ENCODE results near the gene RSU1. TPM values are rescaled to one million over a fixed set of nuclear protein-coding genes. Genes with fewer than 3 reads are reported as not detected.

The RSU1 gene
- total RNA-seq, 2 experiments from 2014 or later, result 38.4 to 62.8 TPM

- intact Hi-C loops (cut with DNase I, micrococcal nuclease), result loop anchor here in 1 of 2 experiments (5.0 kb wide), 1 partner anchor 52 kb away; no protein-coding TSS in a partner anchor
- ChIA-PET CTCF (no interaction called here), POLR2A (no interaction called here)
- Mint-ChIP-seq H3K27me3 (no peaks in the 10 kb centered on the region), H3K4me1 (no peaks in the 10 kb centered on the region), H3K9me3 (ENCODE audit: low read depth) (no peaks in the 10 kb centered on the region), H3K4me3 (no peak overlapping the region), H3K27ac (no peak overlapping the region), H3K36me3 (ENCODE audit: low read depth) (peaks cover 1% of the 10 kb centered on the region)
- no peak for ATAC-seq
- no peak for DNase-seq
Measured at GRCh38 chr10:16640153-16640552, 177.1 kb downstream of the RSU1 start.

- no peak overlapping the region for H3K4me3 Mint-ChIP-seq
- no peak for DNase-seq
- no peak for ATAC-seq
- CTCF ChIA-PET, result interaction anchor here (1.0 kb wide), 1 partner anchor 10 kb away, joined by 3 read pairs; no protein-coding TSS in a partner anchor
- no peaks in the 10 kb centered on the region for H3K4me1 Mint-ChIP-seq
- intact Hi-C loops (cut with DNase I, micrococcal nuclease), result no loop called here
- H3K9me3 Mint-ChIP-seq (ENCODE audit: low read depth), result no peaks in the 10 kb centered on the region
- H3K27me3 Mint-ChIP-seq, result no peaks in the 10 kb centered on the region
- H3K27ac Mint-ChIP-seq, result no peak overlapping the region
- POLR2A ChIA-PET, result no interaction called here
- peaks cover 1% of the 10 kb centered on the region for H3K36me3 Mint-ChIP-seq (ENCODE audit: low read depth)
Measured at GRCh38 chr10:16639471-16639870, 177.8 kb downstream of the RSU1 start.

- ChIA-PET POLR2A (no interaction called here), CTCF (interaction anchor here (1.1 kb wide), 1 partner anchor 12 kb away, joined by 3 read pairs; no protein-coding TSS in a partner anchor)
- peaks cover 13% of the 10 kb centered on the region for H3K36me3 Mint-ChIP-seq (ENCODE audit: low read depth)
- intact Hi-C loops (cut with DNase I, micrococcal nuclease), result no loop called here
- DNase-seq, result no peak
- H3K27me3 Mint-ChIP-seq, result no peaks in the 10 kb centered on the region
- no peaks in the 10 kb centered on the region for H3K9me3 Mint-ChIP-seq (ENCODE audit: low read depth)
- H3K4me1 Mint-ChIP-seq, result no peaks in the 10 kb centered on the region
- H3K27ac Mint-ChIP-seq, result no peak overlapping the region
- no peak overlapping the region for H3K4me3 Mint-ChIP-seq
- ATAC-seq, result no peak
Measured at GRCh38 chr10:16632996-16633395, 184.2 kb downstream of the RSU1 start.

GRCh38 chr10:16626697-16627096 lies 190.5 kb downstream of the RSU1 start:
- H3K9me3 Mint-ChIP-seq (ENCODE audit: low read depth), result peaks cover 13% of the 10 kb centered on the region
- H3K4me1 Mint-ChIP-seq, result no peaks in the 10 kb centered on the region
- intact Hi-C loops (cut with DNase I, micrococcal nuclease), result no loop called here
- no peak overlapping the region for H3K27ac Mint-ChIP-seq
- H3K36me3 Mint-ChIP-seq (ENCODE audit: low read depth), result peaks cover 27% of the 10 kb centered on the region
- ATAC-seq, result no peak
- POLR2A ChIA-PET, result no interaction called here
- no peak for DNase-seq
- H3K4me3 Mint-ChIP-seq, result no peak overlapping the region
- no peaks in the 10 kb centered on the region for H3K27me3 Mint-ChIP-seq
- CTCF ChIA-PET, result no interaction called here

- POLR2A ChIA-PET, result no interaction called here
- DNase-seq (no peak), ATAC-seq (no peak)
- Mint-ChIP-seq H3K36me3 (ENCODE audit: low read depth) (peaks cover 25% of the 10 kb centered on the region), H3K4me3 (no peak overlapping the region), H3K27ac (no peak overlapping the region), H3K9me3 (ENCODE audit: low read depth) (peaks cover 26% of the 10 kb centered on the region), H3K4me1 (no peaks in the 10 kb centered on the region), H3K27me3 (no peaks in the 10 kb centered on the region)
- CTCF ChIA-PET, result no interaction called here
- intact Hi-C loops (cut with DNase I, micrococcal nuclease), result loop anchor here in 1 of 2 experiments (5.0 kb wide), 1 partner anchor 59 kb away; no protein-coding TSS in a partner anchor
Measured at GRCh38 chr10:16612981-16613355, 204.3 kb downstream of the RSU1 start.

GRCh38 chr10:16612115-16612980 lies 204.9 kb downstream of the RSU1 start:
- ATAC-seq, result peak; percentile 36
- H3K36me3 Mint-ChIP-seq (ENCODE audit: low read depth), result peaks cover 21% of the 10 kb centered on the region
- intact Hi-C loops (cut with DNase I, micrococcal nuclease), result loop anchor here in 1 of 2 experiments (5.0 kb wide), 1 partner anchor 60 kb away; no protein-coding TSS in a partner anchor
- ChIA-PET CTCF (no interaction called here), POLR2A (no interaction called here)
- no peaks in the 10 kb centered on the region for H3K27me3 Mint-ChIP-seq
- DNase-seq, result peak; percentile 33
- peaks cover 19% of the 10 kb centered on the region for H3K9me3 Mint-ChIP-seq (ENCODE audit: low read depth)
- H3K27ac Mint-ChIP-seq, result no peak overlapping the region
- H3K4me1 Mint-ChIP-seq, result no peaks in the 10 kb centered on the region
- no peak overlapping the region for H3K4me3 Mint-ChIP-seq

- Mint-ChIP-seq H3K9me3 (ENCODE audit: low read depth) (peaks cover 11% of the 10 kb centered on the region), H3K36me3 (ENCODE audit: low read depth) (peaks cover 13% of the 10 kb centered on the region), H3K4me1 (no peaks in the 10 kb centered on the region), H3K4me3 (no peak overlapping the region), H3K27ac (no peak overlapping the region), H3K27me3 (no peaks in the 10 kb centered on the region)
- no peak for ATAC-seq
- no peak for DNase-seq
- POLR2A ChIA-PET, result no interaction called here
- CTCF ChIA-PET, result interaction anchor here (0.9 kb wide), 1 partner anchor 709 kb away, joined by 3 read pairs; no protein-coding TSS in a partner anchor
- intact Hi-C loops (cut with DNase I, micrococcal nuclease), result loop anchor here in 1 of 2 experiments (5.0 kb wide), 1 partner anchor 61 kb away; no protein-coding TSS in a partner anchor
Measured at GRCh38 chr10:16611037-16611436, 206.2 kb downstream of the RSU1 start.

- Mint-ChIP-seq H3K27me3 (no peaks in the 10 kb centered on the region), H3K4me3 (no peak overlapping the region), H3K4me1 (no peaks in the 10 kb centered on the region), H3K9me3 (ENCODE audit: low read depth) (no peaks in the 10 kb centered on the region), H3K36me3 (ENCODE audit: low read depth) (peaks cover 4% of the 10 kb centered on the region), H3K27ac (no peak overlapping the region)
- intact Hi-C loops (cut with DNase I, micrococcal nuclease), result no loop called here
- POLR2A ChIA-PET, result interaction anchor here (0.8 kb wide), 1 partner anchor 117 kb away, joined by 3 read pairs; no protein-coding TSS in a partner anchor
- no peak for DNase-seq
- CTCF ChIA-PET, result no interaction called here
- no peak for ATAC-seq
Measured at GRCh38 chr10:16609211-16609610, 208.0 kb downstream of the RSU1 start.

- H3K27ac Mint-ChIP-seq, result no peak overlapping the region
- H3K27me3 Mint-ChIP-seq, result no peaks in the 10 kb centered on the region
- POLR2A ChIA-PET, result no interaction called here
- H3K36me3 Mint-ChIP-seq (ENCODE audit: low read depth), result peaks cover 7% of the 10 kb centered on the region
- H3K4me1 Mint-ChIP-seq, result no peaks in the 10 kb centered on the region
- H3K9me3 Mint-ChIP-seq (ENCODE audit: low read depth), result no peaks in the 10 kb centered on the region
- CTCF ChIA-PET, result no interaction called here
- no peak for DNase-seq
- no peak overlapping the region for H3K4me3 Mint-ChIP-seq
- ATAC-seq, result no peak
- intact Hi-C loops (cut with DNase I, micrococcal nuclease), result no loop called here
Measured at GRCh38 chr10:16606923-16607322, 210.3 kb downstream of the RSU1 start.

- Mint-ChIP-seq H3K27ac (no peak overlapping the region), H3K4me1 (no peaks in the 10 kb centered on the region)
Measured at GRCh38 chr10:16606421-16606820, 210.8 kb downstream of the RSU1 start.

GRCh38 chr10:16603308-16603707 lies 213.9 kb downstream of the RSU1 start:
- intact Hi-C loops (cut with DNase I, micrococcal nuclease), result no loop called here
- peaks cover 17% of the 10 kb centered on the region for H3K36me3 Mint-ChIP-seq (ENCODE audit: low read depth)
- ChIA-PET POLR2A (no interaction called here), CTCF (no interaction called here)
- DNase-seq (no peak), ATAC-seq (no peak)
- no peaks in the 10 kb centered on the region for H3K4me1 Mint-ChIP-seq
- no peaks in the 10 kb centered on the region for H3K27me3 Mint-ChIP-seq
- H3K9me3 Mint-ChIP-seq (ENCODE audit: low read depth), result no peaks in the 10 kb centered on the region
- H3K4me3 Mint-ChIP-seq, result no peak overlapping the region
- H3K27ac Mint-ChIP-seq, result no peak overlapping the region

More at GRCh38 chr10:16606421-16606820, 210.8 kb downstream of the RSU1 start:
- no peaks in the 10 kb centered on the region for H3K27me3 Mint-ChIP-seq
- intact Hi-C loops (cut with DNase I, micrococcal nuclease), result no loop called here
- DNase-seq (no peak), ATAC-seq (no peak)
- H3K4me3 Mint-ChIP-seq, result no peak overlapping the region
- no peaks in the 10 kb centered on the region for H3K9me3 Mint-ChIP-seq (ENCODE audit: low read depth)
- ChIA-PET CTCF (no interaction called here), POLR2A (no interaction called here)
- peaks cover 9% of the 10 kb centered on the region for H3K36me3 Mint-ChIP-seq (ENCODE audit: low read depth)

GRCh38 chr10:16602104-16602775 lies 215.0 kb downstream of the RSU1 start:
- H3K27me3 Mint-ChIP-seq, result no peaks in the 10 kb centered on the region
- H3K4me1 Mint-ChIP-seq, result no peaks in the 10 kb centered on the region
- H3K4me3 Mint-ChIP-seq, result no peak overlapping the region
- H3K36me3 Mint-ChIP-seq (ENCODE audit: low read depth), result peaks cover 24% of the 10 kb centered on the region
- DNase-seq, result no peak
- CTCF ChIA-PET, result no interaction called here
- no peak overlapping the region for H3K27ac Mint-ChIP-seq
- no peak for ATAC-seq
- H3K9me3 Mint-ChIP-seq (ENCODE audit: low read depth), result no peaks in the 10 kb centered on the region
- intact Hi-C loops (cut with DNase I, micrococcal nuclease), result no loop called here
- POLR2A ChIA-PET, result no interaction called here

Data from activated CD4-positive, alpha-beta T cell treated with anti-CD3 and anti-CD28 coated beads for 36 hours (primary cell).